ENCODE measurements around the gene PRKN.

PRKN gene

GRCh38 chr6:161663682-161664081 is 1063.9 kb downstream of the PRKN start:
- DNase-seq (ENCODE audit: low read depth in 2 of 2): no peak

GRCh38 chr6:161660666-161661571 is 1066.6 kb downstream of the PRKN start:
- DNase-seq (ENCODE audit: low read depth in 2 of 2): peak in 1 of 2 donors; percentile 5

- no peak for DNase-seq (ENCODE audit: low read depth in 2 of 2)
Observed at GRCh38 chr6:161658211-161658610, 1069.4 kb downstream of the PRKN start.

GRCh38 chr6:161654209-161654608 is 1073.4 kb downstream of the PRKN start:
- DNase-seq (ENCODE audit: low read depth in 2 of 2): no peak

GRCh38 chr6:161651949-161652348 is 1075.6 kb downstream of the PRKN start:
- no peak for DNase-seq (ENCODE audit: low read depth in 2 of 2)

GRCh38 chr6:161649841-161650240 is 1077.7 kb downstream of the PRKN start:
- DNase-seq (ENCODE audit: low read depth in 2 of 2): no peak

- DNase-seq (ENCODE audit: low read depth in 2 of 2): no peak
Observed at GRCh38 chr6:161649068-161649467, 1078.5 kb downstream of the PRKN start.

- no peak for DNase-seq (ENCODE audit: low read depth in 2 of 2)
Observed at GRCh38 chr6:161647234-161647633, 1080.3 kb downstream of the PRKN start.

- no peak for DNase-seq (ENCODE audit: low read depth in 2 of 2)
Observed at GRCh38 chr6:161644521-161644920, 1083.0 kb downstream of the PRKN start.

GRCh38 chr6:161641175-161641574 is 1086.4 kb downstream of the PRKN start:
- no peak for DNase-seq (ENCODE audit: low read depth in 2 of 2)

- DNase-seq (ENCODE audit: low read depth in 2 of 2): no peak
Observed at GRCh38 chr6:161639772-161640171, 1087.8 kb downstream of the PRKN start.

GRCh38 chr6:161637658-161638057 is 1089.9 kb downstream of the PRKN start:
- DNase-seq (ENCODE audit: low read depth in 2 of 2): no peak

- DNase-seq (ENCODE audit: low read depth in 2 of 2): no peak
Observed at GRCh38 chr6:161636882-161637430, 1090.6 kb downstream of the PRKN start.

- no peak for DNase-seq (ENCODE audit: low read depth in 2 of 2)
Observed at GRCh38 chr6:161635975-161636374, 1091.6 kb downstream of the PRKN start.

- DNase-seq (ENCODE audit: low read depth in 2 of 2): no peak
Observed at GRCh38 chr6:161634916-161635315, 1092.7 kb downstream of the PRKN start.

- no peak for DNase-seq (ENCODE audit: low read depth in 2 of 2)
Observed at GRCh38 chr6:161631676-161632194, 1095.8 kb downstream of the PRKN start.

GRCh38 chr6:161630674-161631073 is 1096.9 kb downstream of the PRKN start:
- DNase-seq (ENCODE audit: low read depth in 2 of 2): no peak

- no peak for DNase-seq (ENCODE audit: low read depth in 2 of 2)
Observed at GRCh38 chr6:161626132-161626676, 1101.4 kb downstream of the PRKN start.

- no peak for DNase-seq (ENCODE audit: low read depth in 2 of 2)
Observed at GRCh38 chr6:161624111-161624510, 1103.5 kb downstream of the PRKN start.

GRCh38 chr6:161622779-161623178 is 1104.8 kb downstream of the PRKN start:
- DNase-seq (ENCODE audit: low read depth in 2 of 2): no peak

GRCh38 chr6:161618831-161619454 is 1108.6 kb downstream of the PRKN start:
- no peak for DNase-seq (ENCODE audit: low read depth in 2 of 2)

- no peak for DNase-seq (ENCODE audit: low read depth in 2 of 2)
Observed at GRCh38 chr6:161613711-161614110, 1113.9 kb downstream of the PRKN start.
